HG02970 (cell line): ENCODE results near the gene KCTD13.
"Not testable (repeated sequence)": the region's sequence is repeated elsewhere in the genome, so short reads cannot be mapped to it uniquely, and the experiment has no call there.

Experiments used
- ATAC-seq: cut with Tn5 transposase; IDR thresholded peaks from one replicate; pipeline ENCODE4 v1.9.1; 2021; ENCODE audit warnings: mild to moderate bottlenecking, moderate library complexity, moderate number of reproducible peaks; ENCODE audit not compliant: unreplicated experiment, low FRiP score

The KCTD13 gene

GRCh38 chr16:29883987-29884386, 42.0 kb downstream of the KCTD13 start:
- no peak for ATAC-seq

- ATAC-seq: no peak
These were observed 45.0 kb downstream of the KCTD13 start for GRCh38 chr16:29881050-29881449.

GRCh38 chr16:29878172-29878571, 47.9 kb downstream of the KCTD13 start:
- ATAC-seq: no peak

- no peak for ATAC-seq
These were observed 48.6 kb downstream of the KCTD13 start for GRCh38 chr16:29877266-29877961.

- ATAC-seq: no peak
These were observed 49.3 kb downstream of the KCTD13 start for GRCh38 chr16:29876594-29877249.

GRCh38 chr16:29876217-29876593, 49.8 kb downstream of the KCTD13 start:
- ATAC-seq: no peak

- no peak for ATAC-seq
These were observed 50.8 kb downstream of the KCTD13 start for GRCh38 chr16:29875206-29875605.

GRCh38 chr16:29873319-29873718, 52.7 kb downstream of the KCTD13 start:
- ATAC-seq: no peak

- ATAC-seq: no peak
These were observed 54.0 kb downstream of the KCTD13 start for GRCh38 chr16:29871822-29872546.

GRCh38 chr16:29869067-29869466, 57.0 kb downstream of the KCTD13 start:
- ATAC-seq: not testable (repeated sequence)

- no peak for ATAC-seq
These were observed 57.5 kb downstream of the KCTD13 start for GRCh38 chr16:29868396-29869009.

- no peak for ATAC-seq
These were observed 61.8 kb downstream of the KCTD13 start for GRCh38 chr16:29864205-29864604.

GRCh38 chr16:29863669-29863984, 62.4 kb downstream of the KCTD13 start:
- no peak for ATAC-seq

GRCh38 chr16:29862884-29863668, 63.0 kb downstream of the KCTD13 start, which contains the start of gene CDIPT:
Gene CDIPT, minus strand, starts transcription at chr16:29863226. Its CDS starts 369 bp downstream, at chr16:29862857.
- ATAC-seq: peak; percentile 81

GRCh38 chr16:29862383-29862883, 63.6 kb downstream of the KCTD13 start:
- no peak for ATAC-seq

GRCh38 chr16:29860218-29860617, 65.8 kb downstream of the KCTD13 start:
- no peak for ATAC-seq

- no peak for ATAC-seq
These were observed 67.1 kb downstream of the KCTD13 start for GRCh38 chr16:29858974-29859373.

- no peak for ATAC-seq
These were observed 67.7 kb downstream of the KCTD13 start for GRCh38 chr16:29858149-29858849.

- ATAC-seq: no peak
These were observed 68.8 kb downstream of the KCTD13 start for GRCh38 chr16:29857133-29857760.
